GM12878 (cell line): ENCODE measurements around the gene MTNR1A.

Experiments used
- KDM1A ChIP-seq: fragments of 200-600 bp; sonication (generic); IDR thresholded peaks from 2 replicates; pipeline ENCODE4 v1.6.1; 2016; ENCODE audit warnings: borderline replicate concordance
- POLR2AphosphoS2 ChIP-seq: IDR thresholded peaks from 2 replicates; pipeline ENCODE4 v1.6.1; 2011; ENCODE audit warnings: low read depth, mild to moderate bottlenecking, low read length, improper control_type of control experiment, moderate library complexity
- TF ChIP-seq, protein P1 (sequence below): IDR thresholded peaks from 2 replicates; pipeline ENCODE4 v1.6.1; 2012; ENCODE audit warnings: low read depth, low read length, improper control_type of control experiment
- TF ChIP-seq, protein P2 (sequence below): fragments of 450-650 bp; formaldehyde crosslinking; IDR thresholded peaks from 2 replicates; pipeline ENCODE4 v1.5.0; 2022; ENCODE audit warnings: mild to moderate bottlenecking, missing genetic modification characterization

DNA sequence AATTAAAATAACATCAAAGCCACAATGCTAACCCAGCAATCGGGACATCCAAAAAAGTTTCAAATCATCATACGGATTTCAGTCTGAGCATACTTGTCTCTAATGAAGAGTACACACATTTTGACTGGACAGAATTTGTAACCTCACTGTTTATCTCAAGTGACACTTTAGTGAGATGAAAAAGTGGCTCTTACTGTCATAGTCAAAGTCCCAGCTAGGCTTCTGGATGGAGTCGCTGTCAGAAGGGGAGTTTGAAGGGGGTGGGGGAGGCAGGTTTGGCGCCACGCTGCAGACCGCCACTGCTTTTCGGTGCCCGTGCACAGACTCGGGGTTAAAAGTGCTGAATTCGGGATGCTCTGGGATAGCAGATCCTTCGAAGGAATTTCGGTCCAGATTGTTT is 41.0 kb upstream of the MTNR1A start:
- no peak for TF ChIP-seq POLR2AphosphoS2
- TF ChIP-seq, protein P1, sequence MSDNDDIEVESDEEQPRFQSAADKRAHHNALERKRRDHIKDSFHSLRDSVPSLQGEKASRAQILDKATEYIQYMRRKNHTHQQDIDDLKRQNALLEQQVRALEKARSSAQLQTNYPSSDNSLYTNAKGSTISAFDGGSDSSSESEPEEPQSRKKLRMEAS = no peak
- TF ChIP-seq, protein P2, sequence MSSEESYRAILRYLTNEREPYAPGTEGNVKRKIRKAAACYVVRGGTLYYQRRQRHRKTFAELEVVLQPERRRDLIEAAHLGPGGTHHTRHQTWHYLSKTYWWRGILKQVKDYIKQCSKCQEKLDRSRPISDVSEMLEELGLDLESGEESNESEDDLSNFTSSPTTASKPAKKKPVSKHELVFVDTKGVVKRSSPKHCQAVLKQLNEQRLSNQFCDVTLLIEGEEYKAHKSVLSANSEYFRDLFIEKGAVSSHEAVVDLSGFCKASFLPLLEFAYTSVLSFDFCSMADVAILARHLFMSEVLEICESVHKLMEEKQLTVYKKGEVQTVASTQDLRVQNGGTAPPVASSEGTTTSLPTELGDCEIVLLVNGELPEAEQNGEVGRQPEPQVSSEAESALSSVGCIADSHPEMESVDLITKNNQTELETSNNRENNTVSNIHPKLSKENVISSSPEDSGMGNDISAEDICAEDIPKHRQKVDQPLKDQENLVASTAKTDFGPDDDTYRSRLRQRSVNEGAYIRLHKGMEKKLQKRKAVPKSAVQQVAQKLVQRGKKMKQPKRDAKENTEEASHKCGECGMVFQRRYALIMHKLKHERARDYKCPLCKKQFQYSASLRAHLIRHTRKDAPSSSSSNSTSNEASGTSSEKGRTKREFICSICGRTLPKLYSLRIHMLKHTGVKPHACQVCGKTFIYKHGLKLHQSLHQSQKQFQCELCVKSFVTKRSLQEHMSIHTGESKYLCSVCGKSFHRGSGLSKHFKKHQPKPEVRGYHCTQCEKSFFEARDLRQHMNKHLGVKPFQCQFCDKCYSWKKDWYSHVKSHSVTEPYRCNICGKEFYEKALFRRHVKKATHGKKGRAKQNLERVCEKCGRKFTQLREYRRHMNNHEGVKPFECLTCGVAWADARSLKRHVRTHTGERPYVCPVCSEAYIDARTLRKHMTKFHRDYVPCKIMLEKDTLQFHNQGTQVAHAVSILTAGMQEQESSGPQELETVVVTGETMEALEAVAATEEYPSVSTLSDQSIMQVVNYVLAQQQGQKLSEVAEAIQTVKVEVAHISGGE = no peak
- no peak for TF ChIP-seq KDM1A
